Trophoblast cell (in vitro differentiated cells and primary cell): ENCODE measurements around the gene ENKD1.
"Not testable (repeated sequence)": the region's sequence is repeated elsewhere in the genome, so short reads cannot be mapped to it uniquely, and the experiment has no call there.

ENCODE experiments used
- DNase-seq, 2 donors: peaks; one replicate each; pipeline ENCODE4 v3.0.0-alpha.2; 2016
- H2AFZ ChIP-seq: 2 replicates; pipeline ENCODE4 v1.6.1; 2013; ENCODE audit warnings: low read length, moderate library complexity, mild to moderate bottlenecking; ENCODE audit not compliant: insufficient read depth, poor library complexity
- H2AK5ac ChIP-seq: 2 replicates; pipeline ENCODE4 v1.6.1; 2013; ENCODE audit warnings: mild to moderate bottlenecking, low read length
- H2BK120ac ChIP-seq: 2 replicates; pipeline ENCODE4 v1.6.1; 2013; ENCODE audit warnings: low read length, mild to moderate bottlenecking, moderate library complexity; ENCODE audit not compliant: insufficient read depth, poor library complexity
- H2BK12ac ChIP-seq: 2 replicates; pipeline ENCODE4 v1.6.1; 2013; ENCODE audit warnings: mild to moderate bottlenecking, low read length, moderate library complexity
- H2BK5ac ChIP-seq: 2 replicates; pipeline ENCODE4 v1.6.1; 2013; ENCODE audit warnings: low read length, low read depth, moderate library complexity, mild to moderate bottlenecking; ENCODE audit not compliant: poor library complexity
- H3K14ac ChIP-seq: 2 replicates; pipeline ENCODE4 v1.6.1; 2013; ENCODE audit warnings: mild to moderate bottlenecking, low read length
- H3K18ac ChIP-seq: 2 replicates; pipeline ENCODE4 v1.6.1; 2013; ENCODE audit warnings: mild to moderate bottlenecking, low read length
- H3K23ac ChIP-seq: 2 replicates; pipeline ENCODE4 v1.6.1; 2013; ENCODE audit warnings: low read length
- H3K27ac ChIP-seq: 2 replicates; pipeline ENCODE4 v1.5.1; 2013; ENCODE audit warnings: low read depth, mild to moderate bottlenecking, inconsistent platforms, low read length, moderate library complexity
- H3K27me3 ChIP-seq: 2 replicates; pipeline ENCODE4 v1.6.1; 2013; ENCODE audit warnings: inconsistent platforms, mild to moderate bottlenecking, low read length, moderate library complexity; ENCODE audit not compliant: insufficient read depth
- H3K36me3 ChIP-seq, 2 experiments: 1 replicate in 1 of 2; 2 replicates in 1 of 2; pipeline ENCODE4 v1.6.1; 2013; ENCODE audit warnings: low read length in 2 of 2, mild to moderate bottlenecking in 2 of 2, moderate library complexity in 1 of 2; ENCODE audit not compliant: insufficient read depth in 2 of 2, control insufficient read depth in 1 of 2
- H3K4ac ChIP-seq: 2 replicates; pipeline ENCODE4 v1.6.1; 2013; ENCODE audit warnings: low read depth, mild to moderate bottlenecking, low read length, moderate library complexity
- H3K4me1 ChIP-seq, 2 experiments: 1 replicate in 1 of 2; 2 replicates in 1 of 2; pipeline ENCODE4 v1.6.1; 2013; ENCODE audit warnings: low read length in 2 of 2, mild to moderate bottlenecking in 2 of 2, moderate library complexity in 1 of 2; ENCODE audit not compliant: insufficient read depth in 2 of 2, control insufficient read depth in 1 of 2
- H3K4me2 ChIP-seq: 2 replicates; pipeline ENCODE4 v1.6.1; 2013; ENCODE audit warnings: inconsistent platforms, mild to moderate bottlenecking, low read length, moderate library complexity
- H3K4me3 ChIP-seq: 2 replicates; pipeline ENCODE4 v1.5.1; 2013; ENCODE audit warnings: mild to moderate bottlenecking, low read depth, low read length, inconsistent platforms
- H3K79me1 ChIP-seq: one replicate; pipeline ENCODE4 v1.6.1; 2013; ENCODE audit warnings: low read length
- H3K79me2 ChIP-seq: 2 replicates; pipeline ENCODE4 v1.6.1; 2013; ENCODE audit warnings: low read length, mild to moderate bottlenecking; ENCODE audit not compliant: control insufficient read depth, insufficient read depth, poor library complexity
- H3K9ac ChIP-seq: 2 replicates; pipeline ENCODE4 v1.6.1; 2013; ENCODE audit warnings: mild to moderate bottlenecking, low read length
- H3K9me3 ChIP-seq: 2 replicates; pipeline ENCODE4 v1.6.1; 2013; ENCODE audit warnings: low read depth, mild to moderate bottlenecking, control low read depth, inconsistent platforms, low read length; ENCODE audit not compliant: insufficient read depth
- H4K12ac ChIP-seq: 2 replicates; pipeline ENCODE4 v1.6.1; 2013; ENCODE audit warnings: low read depth, mild to moderate bottlenecking, low read length, moderate library complexity
- H4K8ac ChIP-seq: 2 replicates; pipeline ENCODE4 v1.6.1; 2013; ENCODE audit warnings: low read depth, mild to moderate bottlenecking, low read length, moderate library complexity
- H4K91ac ChIP-seq: one replicate; pipeline ENCODE4 v1.6.1; 2013; ENCODE audit warnings: low read depth, mild to moderate bottlenecking, low read length, moderate library complexity
- WGBS: extraction: QIAGEN DNeasy Blood & Tissue Kit; methylation state at CpG from one replicate; pipeline ENCODE4 v1.1.7; 2013; ENCODE audit warnings: missing lambda C conversion rate; ENCODE audit not compliant: insufficient read length, insufficient coverage; ENCODE audit errors: extremely low coverage; 5-methylcytosine and 5-hydroxymethylcytosine counted together

ENKD1 gene

DNA sequence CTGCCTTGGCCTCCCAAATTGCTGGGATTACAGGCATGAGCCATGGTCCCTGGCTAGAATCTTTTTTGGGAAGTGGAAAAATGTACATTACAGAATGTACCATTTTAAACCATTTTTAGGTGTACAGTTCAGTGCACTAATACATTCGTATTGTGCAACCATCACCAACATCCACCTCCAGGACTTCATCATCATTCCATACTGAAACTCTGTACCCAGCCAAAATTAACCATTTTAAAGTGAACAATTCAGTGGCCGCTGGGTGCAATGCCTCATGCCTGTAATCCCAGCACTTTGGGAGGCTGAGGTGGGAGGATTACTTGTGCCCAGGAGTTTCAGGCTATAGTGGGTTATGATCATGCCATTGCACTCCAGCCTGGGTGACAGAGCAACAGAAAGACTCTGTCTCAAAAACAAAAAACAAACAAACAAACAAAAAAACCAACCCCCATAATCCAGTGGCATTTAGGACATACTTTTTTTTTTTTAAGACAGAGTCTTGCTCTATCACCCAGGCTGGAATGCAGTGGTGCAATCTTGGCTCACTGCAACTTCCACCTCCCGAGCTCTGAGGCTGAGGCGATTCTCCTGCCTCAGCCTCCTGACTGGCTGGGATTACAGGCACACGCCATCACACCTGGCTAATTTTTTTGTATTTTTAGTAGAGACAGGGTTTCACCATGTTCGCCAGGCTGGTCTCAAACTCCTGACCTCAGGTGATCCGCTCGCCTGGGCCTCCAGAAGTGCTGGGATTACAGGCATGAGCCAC lies 27.2 kb upstream of the ENKD1 start:
- not testable (repeated sequence) for H3K4me2 ChIP-seq, H4K12ac ChIP-seq, H3K4ac ChIP-seq, H3K9me3 ChIP-seq, H3K9ac ChIP-seq, H3K36me3 ChIP-seq, H2AFZ ChIP-seq, H3K23ac ChIP-seq, H3K79me2 ChIP-seq, H3K27ac ChIP-seq, H2BK12ac ChIP-seq, H2BK5ac ChIP-seq, H4K8ac ChIP-seq, H2AK5ac ChIP-seq, H3K18ac ChIP-seq, H3K79me1 ChIP-seq, H3K27me3 ChIP-seq, H2BK120ac ChIP-seq, H3K4me3 ChIP-seq, H3K14ac ChIP-seq
- Histone ChIP-seq H4K91ac (peak overlapping the region; percentile 48), H3K4me1 (peaks cover 11 to 13% of the 10 kb centered on the region in 2 experiments)
- WGBS = no CpG with 5 or more reads among the region's 8 CpGs
- peak; percentile 71 to 78 for DNase-seq

DNA sequence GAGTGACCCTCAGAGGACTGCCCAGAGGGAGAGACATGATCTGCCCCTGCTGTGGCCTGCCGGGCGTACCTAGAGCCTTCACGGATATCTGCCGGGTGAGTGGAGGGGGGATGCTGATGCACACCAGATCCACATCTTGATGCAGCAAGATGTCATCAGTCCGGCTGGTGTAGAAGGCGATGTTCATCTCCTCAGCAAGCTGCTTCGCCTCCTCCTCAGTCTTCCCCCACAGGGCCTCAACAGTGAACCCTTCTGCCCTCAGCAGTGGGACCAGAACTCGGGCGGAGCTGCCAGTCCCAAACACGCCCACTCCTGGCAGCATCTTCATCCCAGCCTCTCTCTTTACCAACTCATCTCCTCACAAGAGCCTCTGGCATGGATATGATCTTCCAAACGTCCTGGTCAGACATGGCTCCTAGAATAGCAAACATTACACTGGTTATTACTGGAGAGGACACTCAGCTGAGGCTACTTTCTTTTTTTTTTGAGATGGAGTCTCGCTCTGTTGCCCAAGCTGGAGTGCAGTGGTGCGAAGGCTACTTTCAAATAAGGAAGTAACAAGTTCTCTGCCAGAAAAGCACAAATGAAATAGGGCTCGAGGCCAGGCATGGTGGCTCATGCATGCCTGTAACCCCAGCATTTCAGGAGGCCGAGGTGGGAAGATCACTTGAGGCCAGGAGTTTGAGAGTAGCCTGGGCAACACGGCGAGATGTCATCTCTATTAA lies 19.0 kb upstream of the ENKD1 start:
- no peaks in the 10 kb centered on the region for H3K9me3 ChIP-seq
- no peak for DNase-seq

GRCh38 chr16:67683767-67684166 lies 17.2 kb upstream of the ENKD1 start:
- Histone ChIP-seq H3K27ac (no peak overlapping the region), H3K79me2 (no peaks in the 10 kb centered on the region), H2AK5ac (no peak overlapping the region), H3K4me2 (no peak overlapping the region), H3K18ac (no peak overlapping the region), H3K79me1 (no peaks in the 10 kb centered on the region), H3K23ac (no peak overlapping the region), H2AFZ (no peak overlapping the region), H3K4me3 (no peak overlapping the region), H3K14ac (no peak overlapping the region), H4K12ac (no peak overlapping the region), H4K8ac (no peak overlapping the region), H2BK120ac (no peak overlapping the region), H4K91ac (no peak overlapping the region), H3K36me3 (peaks cover 28 to 29% of the 10 kb centered on the region in 2 experiments), H3K4ac (no peak overlapping the region), H2BK12ac (no peak overlapping the region), H3K9me3 (no peaks in the 10 kb centered on the region), H3K27me3 (no peaks in the 10 kb centered on the region), H2BK5ac (no peak overlapping the region), H3K9ac (no peak overlapping the region), H3K4me1 (no peaks in the 10 kb centered on the region)
- peak in 1 of 2 donors; percentile 64 for DNase-seq
- WGBS = no CpG with 5 or more reads among the region's 4 CpGs

More for the DNA sequence above, 19.0 kb upstream of the ENKD1 start:
- Histone ChIP-seq H2AFZ (no peak overlapping the region), H2AK5ac (no peak overlapping the region), H2BK5ac (no peak overlapping the region), H2BK12ac (no peak overlapping the region), H3K79me1 (no peaks in the 10 kb centered on the region), H3K27me3 (no peaks in the 10 kb centered on the region), H3K4me2 (no peak overlapping the region), H3K79me2 (no peaks in the 10 kb centered on the region), H4K91ac (no peak overlapping the region), H3K18ac (no peak overlapping the region), H3K9ac (no peak overlapping the region), H3K14ac (no peak overlapping the region), H3K4me3 (no peak overlapping the region), H3K4ac (no peak overlapping the region), H3K4me1 (no peaks in the 10 kb centered on the region), H4K8ac (no peak overlapping the region), H3K27ac (no peak overlapping the region), H4K12ac (no peak overlapping the region), H3K23ac (no peak overlapping the region), H3K36me3 (peaks cover 23 to 24% of the 10 kb centered on the region in 2 experiments), H2BK120ac (no peak overlapping the region)
- WGBS = no CpG with 5 or more reads among the region's 17 CpGs

- H3K4me3 ChIP-seq = no peak overlapping the region
These were observed 13.7 kb upstream of the ENKD1 start for GRCh38 chr16:67679935-67680897.

More at GRCh38 chr16:67679935-67680897, 13.7 kb upstream of the ENKD1 start:
- Histone ChIP-seq H2AFZ (no peak overlapping the region), H3K79me2 (no peaks in the 10 kb centered on the region), H4K91ac (no peak overlapping the region), H2BK5ac (no peak overlapping the region), H3K14ac (no peak overlapping the region), H3K4me2 (no peak overlapping the region), H3K27ac (no peak overlapping the region), H3K4ac (no peak overlapping the region), H3K27me3 (no peaks in the 10 kb centered on the region), H3K23ac (no peak overlapping the region), H4K8ac (no peak overlapping the region), H3K18ac (no peak overlapping the region), H3K9ac (no peak overlapping the region), H2AK5ac (no peak overlapping the region), H3K4me1 (peaks cover 11 to 14% of the 10 kb centered on the region in 2 experiments), H4K12ac (no peak overlapping the region), H3K9me3 (no peaks in the 10 kb centered on the region), H3K36me3 (peaks cover 31 to 32% of the 10 kb centered on the region in 2 experiments), H3K79me1 (peaks cover 4% of the 10 kb centered on the region), H2BK120ac (no peak overlapping the region), H2BK12ac (no peak overlapping the region)
- no peak for DNase-seq
- no CpG with 5 or more reads among the region's 10 CpGs for WGBS
